ENCODE data around the gene DERA. TPM values are rescaled to one million over a fixed set of nuclear protein-coding genes. Genes with fewer than 3 reads are reported as not detected.
"Not testable (repeated sequence)": the region's sequence is repeated elsewhere in the genome, so short reads cannot be mapped to it uniquely, and the experiment has no call there.

The DERA gene
- polyA plus RNA-seq (2012; ENCODE audit: insufficient read depth, insufficient read length), result 47.7 TPM

GRCh38 chr12:15910864-15911721 lies at the start of gene DERA:
Gene DERA (plus strand): TSS chr12:15911332. CDS start chr12:15911384, 52 bp downstream.
- H3K4me3 ChIP-seq (ENCODE audit: low read length), result peak within 1 kb of the TSS; percentile 57
- DNase-seq (ENCODE audit: low read depth, low spot score), result no peak

GRCh38 chr12:15861404-15861803 lies 49.7 kb upstream of the DERA start:
- no peak for DNase-seq (ENCODE audit: low read depth, low spot score)
- no peak overlapping the region for H3K4me3 ChIP-seq (ENCODE audit: low read length)

- no peak for DNase-seq (ENCODE audit: low read depth, low spot score)
- no peak overlapping the region for H3K4me3 ChIP-seq (ENCODE audit: low read length)
These were observed 48.3 kb upstream of the DERA start for GRCh38 chr12:15862840-15863239.

GRCh38 chr12:15863372-15863771 lies 47.8 kb upstream of the DERA start:
- no peak for DNase-seq (ENCODE audit: low read depth, low spot score)

GRCh38 chr12:15863984-15864383 lies 47.1 kb upstream of the DERA start:
- H3K4me3 ChIP-seq (ENCODE audit: low read length), result no peak overlapping the region
- DNase-seq (ENCODE audit: low read depth, low spot score), result no peak

More at GRCh38 chr12:15863372-15863771, 47.8 kb upstream of the DERA start:
- no peak overlapping the region for H3K4me3 ChIP-seq (ENCODE audit: low read length)

GRCh38 chr12:15868186-15868585 lies 42.9 kb upstream of the DERA start:
- DNase-seq (ENCODE audit: low read depth, low spot score), result no peak
- H3K4me3 ChIP-seq (ENCODE audit: low read length), result no peak overlapping the region

- H3K4me3 ChIP-seq (ENCODE audit: low read length), result no peak overlapping the region
- no peak for DNase-seq (ENCODE audit: low read depth, low spot score)
These were observed 37.6 kb upstream of the DERA start for GRCh38 chr12:15873556-15873955.

- not testable (repeated sequence) for H3K4me3 ChIP-seq (ENCODE audit: low read length); DNase-seq (ENCODE audit: low read depth, low spot score)
These were observed 36.5 kb upstream of the DERA start for GRCh38 chr12:15874556-15875145.

GRCh38 chr12:15875863-15876262 lies 35.3 kb upstream of the DERA start:
- DNase-seq (ENCODE audit: low read depth, low spot score), result no peak
- no peak overlapping the region for H3K4me3 ChIP-seq (ENCODE audit: low read length)

- H3K4me3 ChIP-seq (ENCODE audit: low read length), result no peak overlapping the region
These were observed 31.7 kb upstream of the DERA start for GRCh38 chr12:15879413-15879812.

GRCh38 chr12:15880721-15881120 lies 30.4 kb upstream of the DERA start:
- no peak for DNase-seq (ENCODE audit: low read depth, low spot score)

More at GRCh38 chr12:15879413-15879812, 31.7 kb upstream of the DERA start:
- no peak for DNase-seq (ENCODE audit: low read depth, low spot score)

GRCh38 chr12:15882118-15882971 lies 28.8 kb upstream of the DERA start, which contains the start of gene STRAP:
Gene STRAP (plus strand): TSS chr12:15882387. CDS start chr12:15882708, 321 bp downstream.
- peak; percentile 93 for DNase-seq (ENCODE audit: low read depth, low spot score)
- peak within 1 kb of the TSS; percentile 97 for H3K4me3 ChIP-seq (ENCODE audit: low read length)

More at GRCh38 chr12:15880721-15881120, 30.4 kb upstream of the DERA start:
- no peak overlapping the region for H3K4me3 ChIP-seq (ENCODE audit: low read length)

GRCh38 chr12:15883536-15883935 lies 27.6 kb upstream of the DERA start:
- H3K4me3 ChIP-seq (ENCODE audit: low read length), result peak overlapping the region; percentile 97
- no peak for DNase-seq (ENCODE audit: low read depth, low spot score)

- H3K4me3 ChIP-seq (ENCODE audit: low read length), result no peak overlapping the region
These were observed 24.6 kb upstream of the DERA start for GRCh38 chr12:15886372-15887042.

GRCh38 chr12:15887043-15887817 lies 23.9 kb upstream of the DERA start:
- no peak overlapping the region for H3K4me3 ChIP-seq (ENCODE audit: low read length)
- no peak for DNase-seq (ENCODE audit: low read depth, low spot score)

More at GRCh38 chr12:15886372-15887042, 24.6 kb upstream of the DERA start:
- no peak for DNase-seq (ENCODE audit: low read depth, low spot score)

GRCh38 chr12:15892645-15893259 lies 18.4 kb upstream of the DERA start:
- no peak for DNase-seq (ENCODE audit: low read depth, low spot score)
- no peak overlapping the region for H3K4me3 ChIP-seq (ENCODE audit: low read length)

- no peak overlapping the region for H3K4me3 ChIP-seq (ENCODE audit: low read length)
- no peak for DNase-seq (ENCODE audit: low read depth, low spot score)
These were observed 17.9 kb upstream of the DERA start for GRCh38 chr12:15893260-15893659.

- no peak overlapping the region for H3K4me3 ChIP-seq (ENCODE audit: low read length)
- no peak for DNase-seq (ENCODE audit: low read depth, low spot score)
These were observed 14.3 kb upstream of the DERA start for GRCh38 chr12:15896867-15897266.

All from Jurkat, Clone E6-1 (cell line).